ACC112 (cell line): ENCODE measurements around the gene SEPHS2.
"Not testable (repeated sequence)": the region's sequence is repeated elsewhere in the genome, so short reads cannot be mapped to it uniquely, and the experiment has no call there.

Experiments
- H2AFZ ChIP-seq: fragments of 200-600 bp; sonication (generic); one replicate; pipeline ENCODE4 v1.6.0; 2017; ENCODE audit warnings: antibody characterized with exemption, low read length; ENCODE audit not compliant: unreplicated experiment
- H3K27ac ChIP-seq: fragments of 200-600 bp; sonication (generic); 2 replicates; pipeline ENCODE4 v1.5.1; 2014; ENCODE audit warnings: low read depth, mild to moderate bottlenecking, antibody characterized with exemption, low read length, moderate library complexity
- H3K27me3 ChIP-seq: fragments of 200-600 bp; sonication (generic); 2 replicates; pipeline ENCODE4 v1.6.1; 2014; ENCODE audit warnings: mild to moderate bottlenecking, antibody characterized with exemption, low read length, moderate library complexity, mixed read lengths; ENCODE audit not compliant: insufficient read depth
- H3K36me3 ChIP-seq: fragments of 200-600 bp; sonication (generic); 2 replicates; pipeline ENCODE4 v1.6.1; 2016; ENCODE audit warnings: mild to moderate bottlenecking, antibody characterized with exemption, low read length, moderate library complexity, mixed read lengths; ENCODE audit not compliant: insufficient read depth
- H3K4me1 ChIP-seq: fragments of 200-600 bp; sonication (generic); one replicate; pipeline ENCODE4 v1.6.1; 2016; ENCODE audit warnings: low read length, mixed read lengths; ENCODE audit not compliant: insufficient read depth, unreplicated experiment, control insufficient read depth
- H3K4me3 ChIP-seq: fragments of 200-600 bp; sonication (generic); 2 replicates; pipeline ENCODE4 v1.5.1; 2014; ENCODE audit warnings: mild to moderate bottlenecking, low read depth, low read length
- H3K79me2 ChIP-seq: fragments of 200-600 bp; sonication (generic); one replicate; pipeline ENCODE4 v1.6.0; 2016; ENCODE audit warnings: low read length; ENCODE audit not compliant: control insufficient read depth, unreplicated experiment, insufficient read depth

SEPHS2 gene

DNA sequence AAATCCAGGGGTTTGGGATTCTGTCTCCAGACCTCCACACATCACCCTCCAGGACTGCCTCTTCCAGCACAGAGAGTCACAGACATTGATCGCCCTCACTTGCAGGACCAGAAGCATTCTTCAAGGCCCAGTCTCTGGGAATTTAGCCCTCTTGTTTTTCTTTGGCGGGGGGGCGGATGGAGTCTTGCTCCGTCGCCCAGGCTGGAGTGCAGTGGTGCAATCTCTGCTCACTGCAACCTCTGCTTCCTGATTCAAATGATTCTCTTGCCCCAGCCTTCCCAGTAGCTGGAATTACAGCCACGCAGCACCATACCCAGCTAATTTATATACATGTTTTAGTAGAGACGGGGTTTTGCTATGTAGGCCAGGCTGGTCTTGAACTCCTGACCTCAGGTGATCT, 18.4 kb upstream of the SEPHS2 start:
- Histone ChIP-seq H3K36me3 (no peaks in the 10 kb centered on the region), H3K4me3 (no peak overlapping the region), H2AFZ (no peak overlapping the region), H3K4me1 (no peaks in the 10 kb centered on the region), H3K27ac (no peak overlapping the region), H3K27me3 (no peaks in the 10 kb centered on the region), H3K79me2 (no peaks in the 10 kb centered on the region)

DNA sequence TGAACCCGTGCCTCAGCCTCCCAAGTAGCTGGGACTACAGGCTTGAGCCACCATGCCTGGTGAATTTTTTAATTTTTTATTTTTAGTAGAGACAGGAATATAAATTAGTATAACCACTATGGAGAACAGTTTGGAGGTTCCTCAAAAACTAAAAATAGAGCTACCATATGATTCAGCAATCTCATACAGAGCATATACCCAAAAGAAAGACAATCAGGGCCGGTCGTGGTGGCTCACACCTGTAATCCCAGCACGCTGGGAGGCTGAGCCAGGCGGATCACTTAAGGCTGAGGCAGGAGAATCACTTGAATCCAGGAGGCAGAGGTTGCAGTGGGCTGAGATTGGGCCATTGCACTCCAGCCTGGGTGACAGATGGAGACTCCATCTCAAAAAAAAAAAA, 15.8 kb upstream of the SEPHS2 start:
- not testable (repeated sequence) for H3K4me3 ChIP-seq, H3K4me1 ChIP-seq, H3K79me2 ChIP-seq, H2AFZ ChIP-seq, H3K27me3 ChIP-seq, H3K27ac ChIP-seq, H3K36me3 ChIP-seq

DNA sequence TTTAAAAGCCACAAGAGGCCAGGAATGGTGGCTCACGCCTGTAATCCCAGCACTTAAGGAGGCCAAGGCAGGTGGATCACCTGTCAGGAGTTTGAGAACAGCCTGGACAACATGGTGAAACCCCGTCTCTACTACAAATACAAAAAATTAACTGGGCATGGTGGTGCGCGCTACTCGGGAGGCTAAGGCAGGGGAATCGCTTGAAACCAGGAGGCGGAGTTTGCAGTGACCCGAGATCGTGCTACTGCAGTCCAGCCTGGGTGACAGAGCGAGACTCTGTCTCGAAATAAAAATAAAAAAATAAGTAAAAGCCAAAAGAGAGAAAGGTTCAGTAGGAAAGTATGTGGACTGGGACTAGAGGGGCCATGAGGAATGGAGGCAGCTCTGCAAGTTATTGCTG, 13.8 kb upstream of the SEPHS2 start:
- H3K4me1 ChIP-seq: no peaks in the 10 kb centered on the region
- H3K79me2 ChIP-seq: no peaks in the 10 kb centered on the region
- H3K27ac ChIP-seq: no peak overlapping the region
- H3K36me3 ChIP-seq: no peaks in the 10 kb centered on the region
- no peaks in the 10 kb centered on the region for H3K27me3 ChIP-seq
- H2AFZ ChIP-seq: no peak overlapping the region
- no peak overlapping the region for H3K4me3 ChIP-seq

DNA sequence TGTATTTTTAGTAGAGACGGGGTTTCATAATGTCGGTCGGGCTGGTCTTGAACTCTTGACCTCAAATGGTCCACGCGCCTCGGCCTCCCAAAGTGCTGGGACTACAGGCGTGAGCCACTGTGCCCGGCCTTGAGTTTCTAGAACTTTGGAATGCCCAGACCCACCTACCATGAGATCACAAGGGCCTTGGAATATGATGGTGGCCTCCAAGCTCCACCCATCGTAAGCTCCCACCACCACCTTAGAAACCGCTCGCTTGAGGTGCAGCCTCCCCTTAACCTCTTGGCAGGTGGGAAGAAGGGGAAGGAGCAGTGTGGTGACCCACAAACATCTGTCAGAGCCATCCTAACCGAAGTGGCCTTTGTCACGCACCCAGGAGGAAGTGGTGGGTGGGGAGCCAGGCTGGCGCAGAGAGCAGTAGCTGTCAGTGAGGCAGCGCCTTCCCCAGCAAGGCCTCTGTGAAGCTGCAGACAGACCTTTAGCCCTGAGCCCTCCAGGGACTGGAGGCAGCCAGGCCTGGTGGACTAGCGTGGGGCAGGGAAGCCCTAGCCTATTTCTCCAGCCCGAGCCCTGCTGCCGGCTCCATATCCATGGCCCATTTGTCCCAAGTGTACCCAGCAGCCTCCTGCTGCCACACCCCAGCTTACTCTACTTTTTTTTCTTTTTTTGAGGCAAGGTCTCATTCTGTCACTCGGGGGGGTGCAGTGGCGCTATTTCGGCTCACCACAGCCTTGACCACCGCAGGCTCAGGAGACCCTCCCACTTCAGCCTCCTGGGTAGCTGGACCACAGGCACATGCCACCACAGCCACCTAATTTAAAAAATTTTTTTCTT, 13.1 kb upstream of the SEPHS2 start:
- H3K4me3 ChIP-seq: no peak overlapping the region
- H3K79me2 ChIP-seq: no peaks in the 10 kb centered on the region
- H3K36me3 ChIP-seq: no peaks in the 10 kb centered on the region
- no peaks in the 10 kb centered on the region for H3K27me3 ChIP-seq
- no peak overlapping the region for H3K27ac ChIP-seq
- no peaks in the 10 kb centered on the region for H3K4me1 ChIP-seq
- H2AFZ ChIP-seq: no peak overlapping the region

DNA sequence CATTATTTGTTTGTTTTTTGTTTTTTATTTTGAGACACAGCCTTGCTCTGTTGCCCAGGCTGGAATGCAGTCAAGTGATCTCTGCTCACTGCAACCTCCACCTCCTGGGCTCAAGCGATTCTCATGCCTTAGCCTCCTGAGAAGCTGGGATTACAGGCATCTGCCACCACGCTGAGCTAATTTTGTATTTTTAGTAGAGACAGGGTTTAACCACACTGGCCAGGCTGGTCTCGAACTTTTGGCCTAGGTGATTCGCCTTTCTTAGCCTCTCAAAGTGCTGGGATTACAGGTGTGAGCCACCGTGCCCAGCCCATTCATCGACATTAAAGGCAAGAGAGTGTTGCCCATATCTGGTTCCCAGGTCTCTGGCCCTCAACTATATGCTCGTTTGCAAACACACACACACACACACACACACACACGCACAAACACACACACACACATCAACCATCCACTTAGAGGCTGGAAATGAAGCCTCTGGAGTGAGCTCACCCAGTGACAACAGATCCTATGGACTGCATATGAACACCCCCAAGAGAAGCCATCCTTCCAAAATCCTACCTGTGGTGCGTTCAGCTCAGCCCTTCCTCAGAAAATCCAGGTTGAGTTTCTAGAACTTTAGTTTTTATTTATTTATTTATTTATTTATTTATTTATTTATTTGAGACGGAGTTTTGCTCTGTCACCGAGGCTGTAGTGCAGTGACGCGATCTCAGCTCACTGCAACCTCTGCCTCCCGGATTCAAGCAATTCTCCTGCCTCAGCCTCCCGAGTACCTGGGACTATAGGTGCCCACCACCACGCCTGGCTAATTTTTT, 12.3 kb upstream of the SEPHS2 start:
- Histone ChIP-seq H3K27me3 (no peaks in the 10 kb centered on the region), H3K36me3 (no peaks in the 10 kb centered on the region), H3K79me2 (no peaks in the 10 kb centered on the region), H3K4me3 (no peak overlapping the region), H2AFZ (no peak overlapping the region), H3K27ac (no peak overlapping the region), H3K4me1 (no peaks in the 10 kb centered on the region)

DNA sequence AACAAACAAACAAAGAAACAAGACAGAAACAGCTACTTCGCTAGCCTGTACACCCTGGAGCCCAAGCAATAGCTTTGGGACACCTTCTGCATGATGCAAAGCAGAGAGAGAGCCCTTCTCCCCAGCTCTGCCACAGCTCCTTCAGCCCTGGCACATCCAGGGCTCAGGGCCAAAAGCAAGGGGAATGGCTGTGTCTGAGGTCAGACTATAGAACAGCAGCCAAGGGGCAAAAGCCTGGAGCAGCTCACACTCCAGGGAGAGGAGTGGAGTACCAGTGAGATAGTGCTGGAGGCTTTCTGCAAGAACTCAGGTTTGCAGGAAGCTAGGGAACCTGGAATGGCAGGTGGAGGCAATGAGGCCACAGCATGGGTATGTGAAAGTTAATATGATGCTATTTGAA, 11.6 kb upstream of the SEPHS2 start:
- Histone ChIP-seq H2AFZ (no peak overlapping the region), H3K27me3 (no peaks in the 10 kb centered on the region), H3K79me2 (no peaks in the 10 kb centered on the region), H3K4me3 (no peak overlapping the region), H3K36me3 (no peaks in the 10 kb centered on the region), H3K4me1 (no peaks in the 10 kb centered on the region), H3K27ac (no peak overlapping the region)

DNA sequence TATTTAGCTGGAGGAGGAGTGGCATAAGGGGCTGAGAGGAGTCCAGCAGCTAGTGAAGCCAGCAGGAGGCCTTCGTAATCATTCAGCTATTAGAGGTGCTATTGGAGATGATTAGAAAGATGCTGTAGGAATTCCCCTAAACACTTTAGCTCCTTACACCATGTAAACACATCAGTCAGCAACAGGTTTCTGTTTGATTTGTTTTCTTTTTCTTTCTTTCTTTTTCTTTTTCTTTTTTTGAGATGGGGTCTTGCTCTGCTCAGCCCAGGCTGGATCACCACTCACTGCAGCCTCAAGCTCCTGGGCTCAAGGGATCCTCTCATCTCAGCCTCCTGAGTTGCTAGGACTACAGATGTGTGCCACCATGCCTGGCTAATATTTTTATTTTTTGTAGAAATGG, 10.6 kb upstream of the SEPHS2 start:
- no peak overlapping the region for H3K4me3 ChIP-seq
- H3K36me3 ChIP-seq: no peaks in the 10 kb centered on the region
- H3K27ac ChIP-seq: no peak overlapping the region
- no peaks in the 10 kb centered on the region for H3K27me3 ChIP-seq
- no peaks in the 10 kb centered on the region for H3K4me1 ChIP-seq
- no peaks in the 10 kb centered on the region for H3K79me2 ChIP-seq
- H2AFZ ChIP-seq: no peak overlapping the region

DNA sequence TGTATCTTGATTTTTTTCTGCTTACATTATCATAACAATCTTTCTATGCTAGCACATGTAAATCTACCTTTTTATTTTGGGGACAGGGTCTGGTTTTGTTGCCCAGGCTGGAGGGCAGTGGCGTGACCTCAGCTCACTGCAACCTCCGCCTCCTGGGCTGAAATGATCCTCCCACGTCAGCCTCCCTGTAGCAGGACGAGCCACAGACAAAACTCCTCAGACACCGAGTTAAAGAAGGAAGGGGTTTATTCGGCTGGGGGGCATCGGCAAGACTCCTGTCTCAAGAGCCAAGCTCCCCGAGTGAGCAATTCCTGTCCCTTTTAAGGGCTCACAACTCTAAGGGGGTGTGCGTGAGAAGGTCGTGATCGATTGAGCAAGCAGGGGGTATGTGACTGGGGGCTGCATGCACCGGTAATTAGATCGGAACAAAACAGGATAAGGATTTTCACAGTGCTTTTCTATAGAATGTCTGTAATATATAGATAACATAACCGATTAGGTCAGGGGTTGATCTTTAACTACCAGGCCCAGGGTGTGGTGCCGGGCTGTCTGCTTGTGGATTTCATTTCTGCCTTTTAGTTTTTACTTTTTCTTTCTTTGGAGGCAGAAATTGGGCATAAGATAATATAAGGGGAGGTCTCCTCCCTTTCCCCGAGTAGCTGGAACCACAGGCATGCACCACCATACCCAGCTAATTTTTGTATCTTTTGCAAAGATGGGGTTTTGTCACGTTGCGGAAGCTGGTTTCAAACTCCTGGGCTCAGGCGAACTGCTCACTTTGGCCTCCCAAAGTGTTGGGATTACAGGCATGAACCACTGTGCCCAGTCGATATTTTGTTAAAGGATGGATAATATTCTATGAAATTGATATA, 7.3 kb upstream of the SEPHS2 start:
- not testable (repeated sequence) for H3K27ac ChIP-seq, H3K4me3 ChIP-seq, H2AFZ ChIP-seq, H3K79me2 ChIP-seq, H3K4me1 ChIP-seq, H3K27me3 ChIP-seq, H3K36me3 ChIP-seq

DNA sequence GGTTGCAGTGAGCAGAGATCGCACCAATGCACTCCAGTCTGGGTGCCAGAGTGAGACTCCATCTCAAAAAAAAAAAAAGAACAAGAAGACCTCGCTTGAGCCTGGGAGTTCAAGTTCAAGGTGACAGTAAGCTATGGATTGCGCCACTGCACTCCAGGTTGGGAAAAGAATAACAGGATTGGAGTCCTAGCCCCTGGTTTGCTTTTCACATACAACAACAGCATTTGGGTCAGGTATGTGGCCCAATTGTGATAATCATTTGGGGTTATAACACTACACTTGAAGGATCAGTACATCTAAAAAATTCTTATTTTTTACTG, 3.4 kb upstream of the SEPHS2 start:
- Histone ChIP-seq H2AFZ (no peak overlapping the region), H3K4me1 (peaks cover 13% of the 10 kb centered on the region), H3K4me3 (no peak overlapping the region), H3K36me3 (peaks cover 8% of the 10 kb centered on the region), H3K79me2 (peaks cover 16% of the 10 kb centered on the region), H3K27ac (no peak overlapping the region), H3K27me3 (no peaks in the 10 kb centered on the region)

DNA sequence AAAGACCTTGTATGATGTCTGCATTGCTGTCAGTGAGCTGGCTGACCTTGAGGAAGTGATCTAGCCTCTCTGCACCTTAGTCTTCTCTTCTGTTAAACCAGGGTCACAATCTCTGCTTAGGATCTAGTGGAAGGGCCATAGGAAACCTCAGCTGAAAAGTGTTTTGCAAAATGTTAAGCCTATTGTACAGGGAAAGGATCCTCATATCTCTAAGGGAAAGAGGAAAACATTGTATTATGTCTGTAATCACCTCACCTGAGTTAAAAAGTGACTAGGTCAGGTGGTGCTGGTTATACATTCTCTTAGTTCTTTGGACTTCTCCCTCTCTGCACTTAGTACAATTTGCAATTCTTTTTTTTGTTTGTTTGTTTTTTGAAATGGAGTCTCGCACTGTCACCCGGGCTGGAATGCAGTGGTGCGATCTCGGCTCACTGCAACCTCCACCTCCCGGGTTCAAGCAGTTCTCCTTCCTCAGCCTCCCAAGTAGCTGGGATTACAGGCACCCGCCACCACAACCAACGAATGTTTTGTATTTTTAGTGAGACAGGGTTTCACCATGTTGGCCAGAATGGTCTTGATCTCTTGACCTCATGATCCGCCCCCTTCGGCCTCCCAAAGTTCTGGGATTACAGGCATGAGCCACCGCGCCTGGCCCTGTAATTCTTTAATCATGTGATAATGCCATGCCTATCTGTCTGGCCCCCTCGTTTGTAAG, 2.0 kb upstream of the SEPHS2 start:
- H3K27me3 ChIP-seq: no peaks in the 10 kb centered on the region
- H3K36me3 ChIP-seq: peaks cover 16% of the 10 kb centered on the region
- H3K4me3 ChIP-seq: no peak overlapping the region
- H3K27ac ChIP-seq: no peak overlapping the region
- H2AFZ ChIP-seq: no peak overlapping the region
- peaks cover 15% of the 10 kb centered on the region for H3K4me1 ChIP-seq
- peaks cover 20% of the 10 kb centered on the region for H3K79me2 ChIP-seq
